ENCODE results near the gene IQCF6.

DNA sequence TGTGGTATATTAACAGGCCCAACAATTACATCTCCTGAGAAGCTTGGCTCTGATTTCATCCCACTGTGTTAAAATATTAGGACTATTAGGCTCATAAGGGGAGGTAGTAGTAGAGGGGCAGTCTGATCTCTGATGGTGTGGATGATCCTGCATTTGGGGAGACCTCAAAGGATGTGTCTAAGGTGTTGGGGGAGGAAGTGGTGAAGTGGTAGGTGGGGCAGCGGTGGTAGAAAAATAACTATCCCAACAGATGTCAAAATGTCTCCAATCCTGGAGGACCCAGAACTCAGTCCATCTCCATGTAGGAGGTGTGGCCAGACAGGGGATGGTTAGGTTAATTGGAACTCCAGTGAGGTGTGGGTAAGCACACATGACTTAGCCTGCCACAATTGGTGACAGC, 10.4 kb upstream of the IQCF6 start:
- TF ChIP-seq CTCF (CRISPR knock-in tag; IDR thresholded peaks at IDR 0.05) (no peak), ZNF251 (CRISPR knock-in tag; IDR thresholded peaks at IDR 0.05) (no peak), HNF4A (CRISPR knock-in tag; IDR thresholded peaks at IDR 0.05) (no peak), ZMAT5 (CRISPR knock-in tag; IDR thresholded peaks at IDR 0.05; ENCODE audit: borderline replicate concordance, low read depth) (no peak)
